MCF 10A (cell line): ENCODE measurements around the gene LIN9. TPM values are rescaled to one million over a fixed set of nuclear protein-coding genes. Genes with fewer than 3 reads are reported as not detected.
A peak's percentile ranks its signal among the peaks of the same experiment; 100 is the strongest.

Experiments used
- BruUV-seq: library from RNA; stranded (reverse); fragments of 400-500 nt; replicated peaks from 2 replicates; lab custom pipeline; 2021; lab: Mats Ljungman, UMichigan
- CTCF ChIA-PET: fragments of 300-600 bp; sonication (Branson Sonifier 250); formaldehyde crosslinking; extraction: SDS; loops from one replicate; lab custom pipeline; 2021; ENCODE audit warnings: antibody characterized with exemption, inconsistent platforms; lab: Yijun Ruan, JAX
- POLR2A ChIA-PET: fragments of 300-600, 350-650 bp; sonication (Branson Sonifier 250); formaldehyde crosslinking; extraction: SDS; loops from one replicate; lab custom pipeline; 2020; ENCODE audit warnings: antibody characterized with exemption, inconsistent platforms; lab: Yijun Ruan, JAX
- DNase-seq: peaks from one replicate; pipeline ENCODE4 v3.0.0-alpha.2; 2018; ENCODE audit not compliant: unreplicated experiment
- H3K27ac Mint-ChIP-seq: one replicate; pipeline ENCODE4 v1.8.0; 2022; ENCODE audit warnings: mild to moderate bottlenecking, low read depth, mixed read lengths; ENCODE audit not compliant: unreplicated experiment
- H3K27me3 Mint-ChIP-seq: one replicate; pipeline ENCODE4 v1.8.0; 2022; ENCODE audit warnings: mixed read lengths; ENCODE audit not compliant: insufficient read depth, unreplicated experiment
- H3K36me3 Mint-ChIP-seq: one replicate; pipeline ENCODE4 v1.8.0; 2022; ENCODE audit warnings: mild to moderate bottlenecking, moderate library complexity, mixed read lengths; ENCODE audit not compliant: insufficient read depth, unreplicated experiment
- H3K4me1 Mint-ChIP-seq: one replicate; pipeline ENCODE4 v1.8.0; 2022; ENCODE audit warnings: mixed read lengths; ENCODE audit not compliant: insufficient read depth, unreplicated experiment
- H3K4me3 Mint-ChIP-seq: one replicate; pipeline ENCODE4 v1.8.0; 2022; ENCODE audit warnings: mild to moderate bottlenecking, moderate library complexity, mixed read lengths; ENCODE audit not compliant: unreplicated experiment
- H3K9me3 Mint-ChIP-seq: one replicate; pipeline ENCODE4 v1.8.0; 2022; ENCODE audit warnings: mixed read lengths; ENCODE audit not compliant: unreplicated experiment
- intact Hi-C: fragments of 100-400 bp; cut with micrococcal nuclease; formaldehyde crosslinking; loops from 2 replicates; pipeline ENCODE4 v1.14.1; 2022
- total RNA-seq: library from RNA; stranded (reverse); gene quantifications from 2 replicates; pipeline ENCODE4 v1.2.3, GENCODE V29; 2022
- TF ChIP-seq, protein P1 (sequence below): fragments of 200-600 bp; IDR thresholded peaks from one replicate; pipeline ENCODE4 v1.8.0; 2022; ENCODE audit warnings: antibody characterized with exemption, mild to moderate bottlenecking; ENCODE audit not compliant: unreplicated experiment

LIN9 gene
- total RNA-seq, 1 experiment from 2014 or later: 10.4 TPM

DNA sequence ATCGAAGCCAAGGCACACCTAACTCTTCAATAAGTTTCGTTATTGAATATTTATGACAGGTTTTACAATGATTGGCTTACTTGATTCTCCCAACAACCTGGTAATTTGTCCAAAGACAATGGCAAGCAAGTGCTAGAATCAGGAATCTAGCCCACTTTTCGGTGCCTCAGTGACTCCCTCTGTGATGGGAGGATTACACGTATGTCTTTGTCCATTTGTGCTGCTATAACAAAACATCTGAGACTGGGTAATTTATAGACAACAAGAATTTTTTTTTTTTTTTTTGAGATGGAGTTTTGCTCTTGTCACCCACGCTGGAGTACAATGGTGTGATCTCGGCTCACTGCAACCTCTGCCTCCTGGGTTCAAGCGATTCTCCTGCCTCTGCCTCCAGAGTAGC, 2.4 kb upstream of the LIN9 start:
- H3K9me3 Mint-ChIP-seq: no peaks in the 10 kb centered on the region

DNA sequence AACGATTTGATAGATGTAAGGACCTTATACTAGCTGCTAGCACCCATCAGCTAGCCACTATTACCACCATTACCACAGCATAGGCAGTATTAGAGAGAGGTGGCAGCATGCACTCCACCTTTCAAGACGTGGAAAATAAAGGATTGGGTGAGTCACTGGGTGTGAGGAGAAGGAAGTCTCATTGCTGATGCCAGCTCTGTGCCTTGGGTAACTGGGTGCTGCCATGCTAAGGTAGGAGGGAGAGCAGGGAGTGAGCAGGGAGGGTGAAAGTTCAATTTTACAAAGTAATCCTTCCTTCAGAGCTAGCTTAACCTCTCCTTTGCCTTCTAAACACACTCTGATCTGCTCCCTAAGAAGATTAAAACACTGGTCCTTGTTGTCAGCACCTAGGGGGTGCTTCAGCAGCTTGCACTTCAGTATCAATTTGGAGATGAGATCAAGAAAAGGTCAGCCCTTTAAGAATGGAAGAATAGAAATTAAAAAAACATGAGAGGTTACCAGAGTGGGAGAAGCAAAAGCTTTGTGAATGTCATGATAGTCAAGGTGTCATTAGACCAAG, 1.8 kb upstream of the LIN9 start:
- TF ChIP-seq, protein P1, sequence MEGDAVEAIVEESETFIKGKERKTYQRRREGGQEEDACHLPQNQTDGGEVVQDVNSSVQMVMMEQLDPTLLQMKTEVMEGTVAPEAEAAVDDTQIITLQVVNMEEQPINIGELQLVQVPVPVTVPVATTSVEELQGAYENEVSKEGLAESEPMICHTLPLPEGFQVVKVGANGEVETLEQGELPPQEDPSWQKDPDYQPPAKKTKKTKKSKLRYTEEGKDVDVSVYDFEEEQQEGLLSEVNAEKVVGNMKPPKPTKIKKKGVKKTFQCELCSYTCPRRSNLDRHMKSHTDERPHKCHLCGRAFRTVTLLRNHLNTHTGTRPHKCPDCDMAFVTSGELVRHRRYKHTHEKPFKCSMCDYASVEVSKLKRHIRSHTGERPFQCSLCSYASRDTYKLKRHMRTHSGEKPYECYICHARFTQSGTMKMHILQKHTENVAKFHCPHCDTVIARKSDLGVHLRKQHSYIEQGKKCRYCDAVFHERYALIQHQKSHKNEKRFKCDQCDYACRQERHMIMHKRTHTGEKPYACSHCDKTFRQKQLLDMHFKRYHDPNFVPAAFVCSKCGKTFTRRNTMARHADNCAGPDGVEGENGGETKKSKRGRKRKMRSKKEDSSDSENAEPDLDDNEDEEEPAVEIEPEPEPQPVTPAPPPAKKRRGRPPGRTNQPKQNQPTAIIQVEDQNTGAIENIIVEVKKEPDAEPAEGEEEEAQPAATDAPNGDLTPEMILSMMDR: no peak
- peak; percentile 81 for DNase-seq
- Mint-ChIP-seq H3K27me3 (no peaks in the 10 kb centered on the region), H3K4me3 (no peak overlapping the region), H3K36me3 (no peaks in the 10 kb centered on the region), H3K27ac (no peak overlapping the region), H3K4me1 (peaks cover 24% of the 10 kb centered on the region), H3K9me3 (no peaks in the 10 kb centered on the region)
- BruUV-seq: no TSS peak
- POLR2A ChIA-PET: interaction anchor here (1.1 to 3.9 kb wide), 15 partner anchors 13 to 248 kb away, joined by 3 to 48 read pairs (median 6); partner anchors contain the start of genes ACBD3, H3-3A and PARP1
- intact Hi-C loops: no loop called here
- CTCF ChIA-PET: interaction anchor here (0.7 to 3.8 kb wide), 16 partner anchors 11 to 356 kb away, joined by 3 to 33 read pairs (median 4); partner anchors contain the start of gene PARP1

More for the DNA sequence above, 2.4 kb upstream of the LIN9 start:
- ChIA-PET CTCF (interaction anchor here (0.6 to 3.8 kb wide), 10 partner anchors 13 to 202 kb away, joined by 3 to 33 read pairs (median 4); no protein-coding TSS in a partner anchor), POLR2A (interaction anchor here (0.6 to 3.9 kb wide), 12 partner anchors 12 to 248 kb away, joined by 3 to 48 read pairs (median 6); partner anchors contain the start of genes ACBD3, H3-3A and PARP1)
- Mint-ChIP-seq H3K4me1 (peaks cover 22% of the 10 kb centered on the region), H3K36me3 (no peaks in the 10 kb centered on the region), H3K4me3 (no peak overlapping the region), H3K27ac (no peak overlapping the region), H3K27me3 (no peaks in the 10 kb centered on the region)
- no TSS peak for BruUV-seq
- no peak for DNase-seq
- TF ChIP-seq, protein P1: no peak
- intact Hi-C loops: no loop called here

DNA sequence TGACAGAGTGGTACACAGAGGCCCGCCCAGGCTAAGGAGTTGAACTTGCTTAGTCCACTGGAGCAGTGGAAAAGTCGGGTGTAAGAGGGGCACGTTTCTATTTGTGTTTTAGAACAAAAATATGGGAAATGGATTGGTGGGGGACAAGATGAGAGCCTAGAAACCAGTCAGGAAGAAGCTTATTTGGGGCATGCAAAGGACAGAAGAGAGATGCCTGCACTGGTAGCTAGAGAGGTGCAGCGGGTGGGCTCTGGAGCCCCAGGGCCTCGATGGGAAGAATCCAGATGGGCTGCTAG, 1.2 kb upstream of the LIN9 start:
- intact Hi-C loops: no loop called here
- Mint-ChIP-seq H3K27me3 (no peaks in the 10 kb centered on the region), H3K36me3 (no peaks in the 10 kb centered on the region), H3K4me1 (peaks cover 28% of the 10 kb centered on the region), H3K4me3 (peak overlapping the region; percentile 84), H3K9me3 (no peaks in the 10 kb centered on the region), H3K27ac (no peak overlapping the region)
- no TSS peak for BruUV-seq
- CTCF ChIA-PET: interaction anchor here (0.7 to 3.8 kb wide), 18 partner anchors 10 to 245 kb away, joined by 3 to 33 read pairs (median 4); partner anchors contain the start of gene PARP1
- TF ChIP-seq, protein P1: no peak
- no peak for DNase-seq
- POLR2A ChIA-PET: interaction anchor here (0.7 to 3.9 kb wide), 23 partner anchors 13 to 293 kb away, joined by 3 to 48 read pairs (median 6); partner anchors contain the start of genes ACBD3, H3-3A and PARP1

DNA sequence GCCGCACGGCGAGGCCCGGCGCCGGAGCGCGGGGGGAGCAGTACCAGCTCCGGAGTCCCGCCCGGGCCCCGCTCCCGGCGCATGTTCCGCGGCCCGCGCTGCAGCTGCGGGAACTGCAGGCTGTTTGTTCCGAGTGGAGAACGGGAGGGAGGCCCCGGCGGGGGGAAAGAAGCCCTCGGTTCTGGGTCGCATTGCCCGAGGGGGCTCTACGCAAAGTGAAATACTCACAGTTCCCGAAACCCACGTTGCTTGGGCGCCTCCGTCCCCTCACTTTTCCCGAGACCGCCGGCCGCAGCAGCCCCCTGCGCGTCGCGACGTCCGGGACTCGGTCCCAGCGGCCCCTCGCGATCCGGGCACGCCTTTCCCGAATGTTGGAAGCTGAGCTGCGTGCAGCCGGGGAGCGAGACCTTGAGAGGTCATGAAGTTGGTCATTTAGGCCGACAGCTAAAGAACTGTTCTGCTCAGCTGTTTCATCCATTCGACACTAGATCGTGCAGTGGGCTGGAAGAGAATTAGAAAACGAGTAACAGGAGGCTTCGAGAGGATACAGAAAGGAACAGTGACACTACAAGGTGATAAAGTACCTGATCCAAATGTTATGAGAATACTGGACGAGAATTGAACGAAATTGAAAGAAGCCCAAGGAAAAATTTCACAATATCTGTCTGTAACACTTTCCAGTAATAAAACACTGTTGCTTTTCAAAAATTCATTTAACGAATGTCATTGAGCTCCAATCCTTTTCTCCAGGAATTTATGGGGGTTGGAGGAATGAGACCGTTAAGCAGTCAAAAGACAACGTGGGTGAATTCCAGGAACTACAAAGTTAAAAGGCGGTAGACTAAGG, 657 bp upstream of the LIN9 start:
- intact Hi-C loops: no loop called here
- no peaks in the 10 kb centered on the region for H3K9me3 Mint-ChIP-seq
- DNase-seq: peak; percentile 67
- TSS peak; percentile 21 for BruUV-seq
- no peak overlapping the region for H3K27ac Mint-ChIP-seq
- H3K36me3 Mint-ChIP-seq: no peaks in the 10 kb centered on the region
- H3K4me3 Mint-ChIP-seq: peak overlapping the region; percentile 84
- peaks cover 29% of the 10 kb centered on the region for H3K4me1 Mint-ChIP-seq
- ChIA-PET POLR2A (interaction anchor here (0.5 to 4.3 kb wide), 43 partner anchors 10 to 745 kb away, joined by 3 to 48 read pairs (median 4); partner anchors contain the start of genes ACBD3, H3-3A, PARP1 and TMEM63A), CTCF (interaction anchor here (0.5 to 3.8 kb wide), 25 partner anchors 10 to 947 kb away, joined by 3 to 33 read pairs (median 4); partner anchors contain the start of gene PARP1)
- no peaks in the 10 kb centered on the region for H3K27me3 Mint-ChIP-seq
- TF ChIP-seq, protein P1: no peak
